ENCODE results near the gene ADGRG7. TPM values are rescaled to one million over a fixed set of nuclear protein-coding genes. Genes with fewer than 3 reads are reported as not detected.

ADGRG7 gene
- total RNA-seq, 1 donor from 2014 or later, result not detected

DNA sequence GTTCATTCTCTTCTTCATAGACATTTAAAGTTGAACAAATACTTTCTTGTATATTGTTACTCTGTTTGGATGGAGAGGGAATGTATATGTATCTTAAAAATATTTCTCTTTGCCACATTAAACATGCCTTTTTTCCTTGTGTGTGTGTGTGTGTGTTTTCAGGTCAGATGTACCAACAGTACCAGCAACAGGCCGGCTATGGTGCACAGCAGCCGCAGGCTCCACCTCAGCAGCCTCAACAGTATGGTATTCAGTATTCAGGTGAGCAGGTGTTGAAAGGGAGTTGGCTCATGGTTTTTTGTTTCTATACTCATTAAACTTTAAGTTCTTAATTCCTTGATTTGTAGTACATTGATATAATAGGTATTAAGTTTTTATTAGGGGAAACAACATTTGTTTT is 135.3 kb downstream of the ADGRG7 start:
- no peak for DNase-seq (ENCODE audit: low read depth, low spot score)

Other genes starting within 250 kb of the ADGRG7 start
- 37.4 and 41.4 TPM in 2 replicates for gene TOMM70, start 208.5 kb upstream of the ADGRG7 start, total RNA-seq
- gene LNP1, start 208.1 kb upstream of the ADGRG7 start, total RNA-seq, result 0.99 and 1.1 TPM in 2 replicates
- gene TMEM45A, start 117.0 kb upstream of the ADGRG7 start, total RNA-seq, result 4.0 and 4.3 TPM in 2 replicates
- gene TFG, start 99.9 kb downstream of the ADGRG7 start, total RNA-seq, result 66.8 and 70.9 TPM in 2 replicates